H1 (cell line): ENCODE results near the gene SH3BP5. TPM values are rescaled to one million over a fixed set of nuclear protein-coding genes. Genes with fewer than 3 reads are reported as not detected.

Experiments used
- CTCF ChIA-PET: fragments of 300-600 bp; sonication (Branson Sonifier 250); formaldehyde crosslinking; loops from one replicate; lab custom pipeline; 2021; ENCODE audit not compliant: partially characterized antibody; lab: Charles Lee
- POLR2A ChIA-PET: fragments of 300-600 bp; sonication (Branson Sonifier 250); formaldehyde crosslinking; loops from one replicate; lab custom pipeline; 2021; ENCODE audit warnings: inconsistent platforms; ENCODE audit not compliant: partially characterized antibody; lab: Charles Lee
- DNase-seq, 2 experiments: peaks; one replicate each; pipeline versions ENCODE4 v3.0.0 to v3.0.0-alpha.2; 2010 to 2022; ENCODE audit warnings: low spot score in 2 of 2, low read depth in 1 of 2, mixed read lengths in 1 of 2
- FAIRE-seq: peaks from 2 replicates; lab custom pipeline; 2011; peaks lifted over from hg19 to GRCh38; lab: Jason Lieb, UNC
- H2AFZ ChIP-seq: 2 replicates; pipeline ENCODE4 v1.8.1; 2012; ENCODE audit warnings: low read length, inconsistent platforms
- H2AK5ac ChIP-seq: 2 replicates; pipeline ENCODE4 v1.6.1; 2013; ENCODE audit warnings: low read depth, low read length
- H2BK120ac ChIP-seq: replicated peaks from 2 replicates; pipeline ENCODE3; 2013; ENCODE audit warnings: low read depth, low read length, inconsistent platforms
- H2BK12ac ChIP-seq: 2 replicates; pipeline ENCODE4 v1.6.1; 2013; ENCODE audit warnings: low read depth, low read length
- H2BK15ac ChIP-seq: 2 replicates; pipeline ENCODE4 v1.6.1; 2013; ENCODE audit warnings: low read length
- H2BK20ac ChIP-seq: 2 replicates; pipeline ENCODE4 v1.6.1; 2013; ENCODE audit warnings: low read length
- H2BK5ac ChIP-seq: 2 replicates; pipeline ENCODE4 v1.6.1; 2013; ENCODE audit warnings: low read depth, low read length
- H3K14ac ChIP-seq: 2 replicates; pipeline ENCODE4 v1.6.1; 2013; ENCODE audit warnings: inconsistent platforms; ENCODE audit not compliant: insufficient read length
- H3K18ac ChIP-seq: 2 replicates; pipeline ENCODE4 v1.6.1; 2013; ENCODE audit warnings: low read length; ENCODE audit errors: extremely low read depth
- H3K23ac ChIP-seq: 2 replicates; pipeline ENCODE4 v1.6.1; 2013; ENCODE audit warnings: inconsistent platforms; ENCODE audit not compliant: insufficient read length
- H3K23me2 ChIP-seq: 2 replicates; pipeline ENCODE4 v1.6.1; 2013; ENCODE audit warnings: low read depth, low read length
- H3K27ac ChIP-seq: 2 replicates; pipeline ENCODE4 v1.6.1; 2011; ENCODE audit warnings: low read depth, low read length, inconsistent platforms
- H3K27me3 ChIP-seq, 4 experiments: replicated peaks in 1 of 4; 1 replicate in 1 of 4; 2 replicates in 3 of 4; pipeline versions ENCODE4 v1.6.1 to v1.8.1; 2011 to 2013; ENCODE audit warnings: low read length in 3 of 4, mild to moderate bottlenecking in 3 of 4, inconsistent platforms in 2 of 4, mixed read lengths in 2 of 4, moderate library complexity in 1 of 4; ENCODE audit not compliant: control insufficient read depth in 3 of 4, insufficient read depth in 3 of 4; ENCODE audit errors: extremely low read depth in 1 of 4
- H3K36me3 ChIP-seq, 4 experiments: 2 replicates each; pipeline versions ENCODE4 v1.6.1 to v1.8.1; 2011 to 2013; ENCODE audit warnings: mild to moderate bottlenecking in 4 of 4, low read length in 3 of 4, moderate library complexity in 2 of 4, control low read depth in 1 of 4, inconsistent platforms in 1 of 4; ENCODE audit not compliant: insufficient read depth in 4 of 4, control insufficient read depth in 2 of 4
- H3K4ac ChIP-seq: replicated peaks from 2 replicates; pipeline ENCODE3; 2013; ENCODE audit warnings: low read length, low read depth, mixed read lengths, inconsistent platforms; ENCODE audit not compliant: insufficient read length
- H3K4me1 ChIP-seq, 4 experiments: replicated peaks in 1 of 4; 1 replicate in 1 of 4; 2 replicates in 3 of 4; pipeline versions ENCODE4 v1.6.1 to v1.8.1; 2011 to 2013; ENCODE audit warnings: low read length in 3 of 4, inconsistent platforms in 2 of 4, mixed read lengths in 1 of 4; ENCODE audit not compliant: insufficient read depth in 4 of 4, control insufficient read depth in 3 of 4
- H3K4me2 ChIP-seq, 2 experiments: 2 replicates each; pipeline versions ENCODE4 v1.6.1 to v1.8.1; 2011 to 2013; ENCODE audit warnings: low read depth in 2 of 2, low read length in 2 of 2, control low read depth in 1 of 2, inconsistent platforms in 1 of 2, mild to moderate bottlenecking in 1 of 2; ENCODE audit not compliant: insufficient read depth in 1 of 2
- H3K4me3 ChIP-seq, 4 experiments: fragments of 200-600, 300-600 bp in 1 of 4; sonication (generic), shearing (Covaris generic), sonication (Bioruptor Twin) in 1 of 4; 2 replicates each; pipeline versions ENCODE4 v1.5.1 to v1.8.1; 2011 to 2016; ENCODE audit warnings: low read length in 4 of 4, low read depth in 3 of 4, control low read depth in 2 of 4, inconsistent platforms in 2 of 4, mild to moderate bottlenecking in 2 of 4, mixed read lengths in 1 of 4, moderate library complexity in 1 of 4; ENCODE audit not compliant: insufficient read depth in 2 of 4; ENCODE audit errors: extremely low read depth in 1 of 4
- H3K56ac ChIP-seq: replicated peaks from 2 replicates; pipeline ENCODE3; 2013; ENCODE audit warnings: low read depth, mild to moderate bottlenecking, mixed read lengths, low read length, inconsistent platforms; ENCODE audit not compliant: insufficient read length
- H3K79me1 ChIP-seq: 2 replicates; pipeline ENCODE4 v1.6.1; 2013; ENCODE audit warnings: low read depth, low read length, control low read depth
- H3K79me2 ChIP-seq, 2 experiments: 2 replicates each; pipeline versions ENCODE4 v1.6.1 to v1.8.1; 2012 to 2013; ENCODE audit warnings: low read length in 2 of 2, mild to moderate bottlenecking in 2 of 2, inconsistent platforms in 1 of 2; ENCODE audit not compliant: insufficient read depth in 2 of 2, control insufficient read depth in 1 of 2
- H3K9ac ChIP-seq, 4 experiments: replicated peaks in 1 of 4; 1 replicate in 1 of 4; 2 replicates in 3 of 4; pipeline versions ENCODE4 v1.6.1 to v1.8.1; 2011 to 2013; ENCODE audit warnings: low read depth in 3 of 4, low read length in 3 of 4, control low read depth in 2 of 4, mild to moderate bottlenecking in 2 of 4, moderate library complexity in 2 of 4, inconsistent platforms in 1 of 4; ENCODE audit errors: extremely low read depth in 1 of 4
- H3K9me3 ChIP-seq, 2 experiments: 2 replicates each; pipeline versions ENCODE4 v1.6.1 to v1.8.1; 2012 to 2013; ENCODE audit warnings: mild to moderate bottlenecking in 2 of 2, moderate library complexity in 2 of 2, control low read depth in 1 of 2, inconsistent platforms in 1 of 2, low read depth in 1 of 2, low read length in 1 of 2, mixed read lengths in 1 of 2; ENCODE audit not compliant: insufficient read depth in 2 of 2
- H4K20me1 ChIP-seq, 2 experiments: replicated peaks in 1 of 2; 2 replicates each; pipeline versions ENCODE3 to v1.8.1; 2011 to 2013; ENCODE audit warnings: inconsistent platforms in 2 of 2, low read length in 2 of 2, mild to moderate bottlenecking in 1 of 2; ENCODE audit not compliant: insufficient read depth in 2 of 2, control insufficient read depth in 1 of 2
- H4K5ac ChIP-seq: 2 replicates; pipeline ENCODE4 v1.6.1; 2013; ENCODE audit warnings: low read length, low read depth, mixed read lengths, inconsistent platforms; ENCODE audit not compliant: insufficient read length
- H4K8ac ChIP-seq: 2 replicates; pipeline ENCODE4 v1.8.0; 2013; ENCODE audit warnings: mild to moderate bottlenecking, moderate library complexity, low read length, inconsistent platforms; ENCODE audit not compliant: insufficient read depth; ENCODE audit errors: extremely low read depth
- H4K91ac ChIP-seq: replicated peaks from 2 replicates; pipeline ENCODE3; 2013; ENCODE audit warnings: low read length, mixed read lengths, inconsistent platforms; ENCODE audit not compliant: insufficient read length
- BACH1 ChIP-seq: IDR thresholded peaks from 2 replicates; pipeline ENCODE4 v1.6.1; 2012; ENCODE audit warnings: low read length, improper control_type of control experiment
- BRCA1 ChIP-seq: IDR thresholded peaks from 2 replicates; pipeline ENCODE4 v1.6.1; 2012; ENCODE audit warnings: low read depth, low read length, improper control_type of control experiment
- CBX5 ChIP-seq: fragments of 300-800, 300-1000 bp; sonication (generic); IDR thresholded peaks from 2 replicates; pipeline ENCODE4 v1.7.1; 2016; ENCODE audit warnings: antibody characterized with exemption, low read length, low read depth
- EZH2 ChIP-seq: fragments of 200-600 bp; sonication (generic); IDR thresholded peaks from 2 replicates; pipeline ENCODE4 v1.7.1; 2012; ENCODE audit warnings: low read depth, mild to moderate bottlenecking, moderate library complexity, low read length, inconsistent platforms; ENCODE audit not compliant: severe bottlenecking
- FOSL1 ChIP-seq: IDR thresholded peaks from 2 replicates; pipeline ENCODE4 v1.6.1; 2011; ENCODE audit warnings: mild to moderate bottlenecking, low read depth, low read length, moderate library complexity; ENCODE audit not compliant: insufficient read depth
- HDAC6 ChIP-seq: IDR thresholded peaks from one replicate; pipeline ENCODE4 v1.7.1; 2012; ENCODE audit warnings: low read depth, mild to moderate bottlenecking, inconsistent platforms, low read length, moderate library complexity
- JUN ChIP-seq: IDR thresholded peaks from 2 replicates; pipeline ENCODE4 v1.6.1; 2011; ENCODE audit warnings: low read depth, mild to moderate bottlenecking, improper control_type of control experiment, low read length
- KDM1A ChIP-seq: fragments of 200-600, 300-600 bp; sonication (generic); IDR thresholded peaks from 2 replicates; pipeline ENCODE4 v1.7.1; 2016; ENCODE audit warnings: mild to moderate bottlenecking, low read length, borderline replicate concordance
- SP4 ChIP-seq: IDR thresholded peaks from 2 replicates; pipeline ENCODE4 v1.6.1; 2012; ENCODE audit warnings: low read length, inconsistent platforms
- SUZ12 ChIP-seq: fragments of 200-600 bp; sonication (generic); IDR thresholded peaks from 2 replicates; pipeline ENCODE4 v1.6.1; 2012; ENCODE audit warnings: mild to moderate bottlenecking, inconsistent platforms, low read length, moderate library complexity, mixed read lengths
- WGBS, 2 experiments: shearing (Covaris generic) in 1 of 2; methylation state at CpG; one replicate each; pipeline versions ENCODE4 v1.1.6 to v1.1.7; 2013 to 2015; ENCODE audit warnings: low lambda C conversion rate in 2 of 2, mixed read lengths in 2 of 2, inconsistent platforms in 1 of 2, low coverage in 1 of 2, missing lambda C conversion rate in 1 of 2; ENCODE audit not compliant: insufficient replicate concordance in 2 of 2, insufficient coverage in 1 of 2, insufficient read length in 1 of 2; ENCODE audit errors: extremely low coverage in 1 of 2, missing lambda C conversion rate in 1 of 2; 5-methylcytosine and 5-hydroxymethylcytosine counted together
- polyA plus RNA-seq, 7 experiments: library from polyadenylated mRNA; depleted of rRNA in 3 of 7; stranded (reverse) in 5 of 7; unstranded in 2 of 7; fragments of >200 nt in 5 of 7; fragments of 200-250 nt in 2 of 7; gene quantifications; 1 replicate in 5 of 7; 2 replicates in 1 of 7; 4 replicates in 1 of 7; pipeline versions ENCODE4 v1.2.1 to v1.2.3, GENCODE V29; 2011 to 2013; ENCODE audit warnings: missing spikeins in 2 of 7, mixed read lengths in 2 of 7
- total RNA-seq: library from RNA; stranded (reverse); fragmentation: NEBNext Ultra II Directional; extraction: Animal tissue kit (Norgen Biotek cat#: 25700); gene quantifications from 2 replicates; pipeline ENCODE4 v1.2.1, GENCODE V29; 2021
- TF ChIP-seq, protein P1 (sequence below): IDR thresholded peaks from 2 replicates; pipeline ENCODE4 v1.6.1; 2011; ENCODE audit warnings: low read depth, mild to moderate bottlenecking, low read length; ENCODE audit not compliant: insufficient read depth

SH3BP5 gene
- total and polyA plus RNA-seq, 2 of the 8 experiments (the other 6 are each of a cell fraction or from before 2014, with no cell fraction given), result 7.1 to 9.7 TPM

DNA sequence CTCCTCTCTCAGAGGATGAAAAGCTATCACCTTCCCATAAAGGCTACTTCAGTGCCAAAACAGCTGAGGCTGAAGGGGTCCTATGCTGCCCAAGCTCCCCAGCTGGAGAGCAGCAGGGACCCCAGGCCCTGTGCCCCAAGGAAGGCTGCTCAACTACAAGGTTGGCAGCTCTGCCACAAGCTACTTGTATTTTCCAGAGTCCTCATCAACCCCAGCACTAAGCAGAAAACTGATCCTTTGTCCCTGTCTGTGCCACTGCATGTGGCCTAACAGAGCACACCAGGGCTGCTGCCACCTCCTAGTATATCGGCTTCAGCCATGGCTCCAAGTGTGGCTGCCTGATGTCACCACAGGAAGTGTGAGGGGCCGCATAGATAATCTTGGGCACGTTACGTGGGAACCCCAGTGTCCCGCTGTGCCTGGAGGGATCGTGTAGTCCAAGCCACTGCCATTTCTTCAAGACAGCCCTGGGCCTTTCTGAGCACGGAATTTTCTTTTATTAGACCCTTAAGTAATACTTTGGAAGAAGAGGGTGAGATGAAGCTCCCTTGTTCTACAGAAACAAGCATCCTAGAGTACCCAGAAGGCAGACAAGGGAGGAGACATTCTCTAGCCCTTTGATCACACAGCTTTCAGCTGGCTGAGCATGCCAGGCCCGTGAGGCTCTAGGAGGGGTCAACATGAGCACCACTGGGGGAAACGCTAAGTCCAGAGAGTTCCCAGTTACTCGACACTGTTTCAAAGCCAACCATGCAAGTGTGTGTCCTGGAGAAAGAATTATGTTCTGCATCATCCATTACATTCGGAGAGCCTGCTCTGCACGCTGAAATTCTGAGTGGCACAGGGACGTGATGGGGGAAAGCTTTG lies 65.6 kb downstream of the SH3BP5 start:
- WGBS, 2 experiments, result 92% methylated on average over 13 of the region's 13 CpGs; no CpG with 5 or more reads in 1 of the 2 experiments
- TF ChIP-seq JUN (no peak), BRCA1 (no peak), KDM1A (no peak), HDAC6 (no peak), FOSL1 (no peak), CBX5 (no peak), SP4 (no peak), SUZ12 (no peak), EZH2 (no peak), BACH1 (no peak)
- TF ChIP-seq, protein P1, sequence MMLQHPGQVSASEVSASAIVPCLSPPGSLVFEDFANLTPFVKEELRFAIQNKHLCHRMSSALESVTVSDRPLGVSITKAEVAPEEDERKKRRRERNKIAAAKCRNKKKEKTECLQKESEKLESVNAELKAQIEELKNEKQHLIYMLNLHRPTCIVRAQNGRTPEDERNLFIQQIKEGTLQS, result no peak

More for the DNA sequence above, 65.6 kb downstream of the SH3BP5 start:
- H3K4me2 ChIP-seq, result no peak overlapping the region
- POLR2A ChIA-PET, result interaction anchor here (0.6 to 1.7 kb wide), 4 partner anchors 41 to 140 kb away, joined by 3 to 5 read pairs (median 4); partner anchors contain the start of gene SH3BP5
- H2AFZ ChIP-seq, result no peak overlapping the region
- CTCF ChIA-PET, result interaction anchor here (0.9 to 15.5 kb wide), 38 partner anchors 9 to 205 kb away, joined by 3 to 227 read pairs (median 8); partner anchors contain the start of genes CAPN7 and SH3BP5
- no peak overlapping the region for H2BK15ac ChIP-seq
- no peaks in the 10 kb centered on the region for H3K27me3 ChIP-seq
- peaks cover 0 to 3% of the 10 kb centered on the region in 2 experiments for H4K20me1 ChIP-seq
- DNase-seq (no peak), FAIRE-seq (no peak)
- no peak overlapping the region for H4K5ac ChIP-seq
- H3K9me3 ChIP-seq, result no peaks in the 10 kb centered on the region
- H4K8ac ChIP-seq, result no peak overlapping the region
- H2BK20ac ChIP-seq, result no peak overlapping the region
- no peak overlapping the region for H3K9ac ChIP-seq
- H2BK12ac ChIP-seq, result no peak overlapping the region
- H3K27ac ChIP-seq, result no peak overlapping the region
- no peak overlapping the region for H3K4me3 ChIP-seq
- no peak overlapping the region for H3K18ac ChIP-seq
- no peak overlapping the region for H2BK5ac ChIP-seq
- no peaks in the 10 kb centered on the region; a peak in 1 of 7 replicates for H3K4me1 ChIP-seq
- no peak overlapping the region for H2AK5ac ChIP-seq
- no peak overlapping the region for H3K4ac ChIP-seq
- H4K91ac ChIP-seq, result no peak overlapping the region
- no peaks in the 10 kb centered on the region for H3K23me2 ChIP-seq
- no peaks in the 10 kb centered on the region for H3K79me1 ChIP-seq
- H3K79me2 ChIP-seq, result no peaks in the 10 kb centered on the region
- H2BK120ac ChIP-seq, result no peak overlapping the region
- H3K23ac ChIP-seq, result no peak overlapping the region
- no peak overlapping the region for H3K56ac ChIP-seq
- no peaks in the 10 kb centered on the region for H3K36me3 ChIP-seq
- no peak overlapping the region for H3K14ac ChIP-seq
